NT2/D1 (cell line): ENCODE data around the gene CREB3L2.

Source experiments
- SUZ12 ChIP-seq: IDR thresholded peaks from 2 replicates; pipeline ENCODE4 v1.6.1; 2011; ENCODE audit not compliant: insufficient read length, insufficient read depth; ENCODE audit errors: extremely low read depth
- YY1 ChIP-seq: IDR thresholded peaks from 2 replicates; pipeline ENCODE4 v1.6.1; 2011; ENCODE audit not compliant: insufficient read length, insufficient read depth
- ZNF274 ChIP-seq: IDR thresholded peaks from 2 replicates; pipeline ENCODE4 v1.6.1; 2011; ENCODE audit warnings: mild to moderate bottlenecking, low read depth, low read length

DNA sequence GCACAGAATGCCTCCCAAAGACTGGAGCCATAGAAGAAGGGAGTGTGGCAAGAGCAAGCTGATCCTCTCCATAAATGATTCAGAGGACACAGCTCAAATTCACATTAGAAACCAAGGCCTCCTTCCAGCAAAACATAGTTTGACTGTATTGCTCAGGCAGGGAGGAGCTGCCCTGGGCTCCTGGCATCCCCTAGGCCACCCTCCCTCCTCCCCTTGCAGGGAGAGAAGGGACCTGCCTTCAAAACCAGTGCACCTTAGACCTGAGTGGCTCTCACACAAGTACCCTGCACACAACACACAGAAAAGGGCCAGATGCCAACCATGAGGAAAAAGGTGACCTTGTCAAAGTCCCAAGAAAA is 64.7 kb downstream of the CREB3L2 start:
- no peak for TF ChIP-seq YY1
- TF ChIP-seq SUZ12, result no peak
- no peak for TF ChIP-seq ZNF274
